Endothelial cell of umbilical vein (primary cell): ENCODE data around the gene CCDC34. TPM values are rescaled to one million over a fixed set of nuclear protein-coding genes. Genes with fewer than 3 reads are reported as not detected.

Experiments used
- BruUV-seq: library from RNA; stranded (reverse); fragments of 400-500 nt; replicated peaks from 2 replicates; lab custom pipeline; 2021; lab: Mats Ljungman, UMichigan
- CTCF ChIA-PET: fragments of 300-600, 350-600 bp; sonication (Branson Sonifier 250); formaldehyde crosslinking; loops from one replicate; lab custom pipeline; 2021; ENCODE audit warnings: antibody characterized with exemption, inconsistent platforms; lab: Charles Lee
- POLR2A ChIA-PET: fragments of 300-600, 350-600 bp; sonication (Branson Sonifier 250); formaldehyde crosslinking; loops from one replicate; lab custom pipeline; 2021; ENCODE audit warnings: antibody characterized with exemption, inconsistent platforms; lab: Charles Lee
- DNase-seq: peaks from one replicate; pipeline ENCODE4 v3.0.0-alpha.2; 2011; ENCODE audit warnings: low read depth, low spot score
- FAIRE-seq: peaks from 2 replicates; lab custom pipeline; 2011; peaks lifted over from hg19 to GRCh38; lab: Jason Lieb, UNC
- H2AFZ ChIP-seq: 2 replicates; pipeline ENCODE4 v1.6.0; 2012; ENCODE audit warnings: low read depth, low read length, control low read depth, inconsistent platforms
- H3K27ac ChIP-seq: 2 replicates; pipeline ENCODE4 v1.5.1; 2011; ENCODE audit warnings: low read depth, mild to moderate bottlenecking, control low read depth, low read length, moderate library complexity; ENCODE audit not compliant: insufficient read depth
- H3K27me3 ChIP-seq, 2 experiments: 2 replicates each; pipeline versions ENCODE4 v1.6.0 to v1.6.1; 2011; ENCODE audit warnings: low read length in 2 of 2, mixed read lengths in 1 of 2; ENCODE audit not compliant: control insufficient read depth in 2 of 2, insufficient read depth in 2 of 2
- H3K36me3 ChIP-seq, 2 experiments: 2 replicates in 1 of 2; 3 replicates in 1 of 2; pipeline ENCODE4 v1.5.1; 2011; ENCODE audit warnings: low read length in 2 of 2, mild to moderate bottlenecking in 1 of 2, moderate library complexity in 1 of 2; ENCODE audit not compliant: control insufficient read depth in 2 of 2, insufficient read depth in 2 of 2; ENCODE audit errors: extremely low read depth in 1 of 2
- H3K4me1 ChIP-seq: 3 replicates; pipeline ENCODE4 v1.5.1; 2011; ENCODE audit warnings: mild to moderate bottlenecking, low read length; ENCODE audit not compliant: control insufficient read depth, insufficient read depth; ENCODE audit errors: extremely low read depth
- H3K4me2 ChIP-seq: 2 replicates; pipeline ENCODE4 v1.6.1; 2011; ENCODE audit warnings: low read length, control low read depth, mixed read lengths; ENCODE audit not compliant: insufficient read depth
- H3K4me3 ChIP-seq, 3 experiments: fragments of 200-600 bp in 1 of 3; sonication (generic), shearing (Covaris generic) in 1 of 3; replicated peaks in 1 of 3; 2 replicates each; pipeline ENCODE4 v1.5.1; 2011 to 2016; ENCODE audit warnings: control low read depth in 3 of 3, low read length in 3 of 3, mild to moderate bottlenecking in 2 of 3, inconsistent platforms in 1 of 3, low read depth in 1 of 3, moderate library complexity in 1 of 3; ENCODE audit not compliant: insufficient read depth in 1 of 3
- H3K79me2 ChIP-seq: 2 replicates; pipeline ENCODE4 v1.6.0; 2012; ENCODE audit warnings: low read length, inconsistent platforms; ENCODE audit not compliant: control insufficient read depth, insufficient read depth
- H3K9ac ChIP-seq: replicated peaks from 2 replicates; pipeline ENCODE3; 2011; ENCODE audit warnings: low read length, control low read depth; ENCODE audit not compliant: insufficient read depth; ENCODE audit errors: extremely low read depth
- H3K9me1 ChIP-seq: replicated peaks from 3 replicates; pipeline ENCODE4 v1.6.0; 2011; ENCODE audit warnings: mild to moderate bottlenecking, low read length; ENCODE audit not compliant: control insufficient read depth, insufficient read depth; ENCODE audit errors: extremely low read depth
- H3K9me3 ChIP-seq: replicated peaks from 2 replicates; pipeline ENCODE4 v1.5.1; 2012; ENCODE audit warnings: low read length, inconsistent platforms; ENCODE audit not compliant: control insufficient read depth, insufficient read depth
- H4K20me1 ChIP-seq: replicated peaks from 2 replicates; pipeline ENCODE3; 2011; ENCODE audit warnings: mild to moderate bottlenecking, low read length; ENCODE audit not compliant: control insufficient read depth, insufficient read depth; ENCODE audit errors: extremely low read depth
- EZH2 ChIP-seq: IDR thresholded peaks from 2 replicates; pipeline ENCODE4 v1.6.1; 2012; ENCODE audit warnings: borderline replicate concordance, low read depth, mild to moderate bottlenecking, moderate library complexity, low read length, inconsistent platforms; ENCODE audit not compliant: severe bottlenecking
- FOS ChIP-seq: IDR thresholded peaks from 2 replicates; pipeline ENCODE4 v1.6.1; 2011; ENCODE audit warnings: mild to moderate bottlenecking, low read length, moderate library complexity, borderline replicate concordance; ENCODE audit not compliant: insufficient read depth
- MYC ChIP-seq: IDR thresholded peaks from one replicate; pipeline ENCODE4 v1.6.1; 2011; ENCODE audit warnings: mild to moderate bottlenecking, low read depth, low read length
- POLR2A ChIP-seq: IDR thresholded peaks from 2 replicates; pipeline ENCODE4 v1.6.1; 2012; ENCODE audit warnings: low read depth, mild to moderate bottlenecking, control low read depth, low read length
- POLR2AphosphoS5 ChIP-seq: IDR thresholded peaks from 2 replicates; pipeline ENCODE4 v1.6.1; 2012; ENCODE audit warnings: low read depth, mild to moderate bottlenecking, control low read depth, low read length, moderate library complexity; ENCODE audit not compliant: insufficient read depth
- dilution Hi-C: fragments of 300-500 bp; cut with MboI; formaldehyde crosslinking; loops from one replicate; pipeline ENCODE4 v1.15.0; 2019; ENCODE audit warnings: low sequenced_read_pairs; ENCODE audit not compliant: extremely low pct_ligation_motif_present
- intact Hi-C: fragments of 100-400 bp; cut with micrococcal nuclease; formaldehyde crosslinking; loops from one replicate; pipeline ENCODE4 v1.10.0; 2022
- polyA plus RNA-seq, 4 experiments: library from polyadenylated mRNA; depleted of rRNA in 3 of 4; stranded (reverse) in 3 of 4; unstranded in 1 of 4; fragments of >200 nt; gene quantifications; 2 replicates each; pipeline versions ENCODE4 v1.2.1 to v1.2.3, GENCODE V29; 2011 to 2012; ENCODE audit warnings: missing spikeins in 1 of 4
- total RNA-seq: library from RNA; stranded (reverse); gene quantifications from 2 replicates; pipeline ENCODE4 v1.2.3, GENCODE V29; 2021
- TF ChIP-seq, protein P1 (sequence below), 2 donors: IDR thresholded peaks; 1 replicate in 1 of 2; 2 replicates in 1 of 2; pipeline ENCODE4 v1.5.1; 2011; ENCODE audit warnings: low read length in 2 of 2, mild to moderate bottlenecking in 2 of 2, moderate library complexity in 2 of 2, control low read depth in 1 of 2, inconsistent platforms in 1 of 2, low read depth in 1 of 2; ENCODE audit not compliant: insufficient read depth in 1 of 2; ENCODE audit errors: extremely low read depth in 1 of 2
- TF ChIP-seq, protein P2 (sequence below): IDR thresholded peaks from 2 replicates; pipeline ENCODE4 v1.6.1; 2011; ENCODE audit not compliant: insufficient read depth, insufficient read length

The CCDC34 gene
- total and polyA plus RNA-seq, 2 donors (not counting 3 experiments of a cell fraction or from before 2014, with no cell fraction given): 2.3 to 11.4 TPM

DNA sequence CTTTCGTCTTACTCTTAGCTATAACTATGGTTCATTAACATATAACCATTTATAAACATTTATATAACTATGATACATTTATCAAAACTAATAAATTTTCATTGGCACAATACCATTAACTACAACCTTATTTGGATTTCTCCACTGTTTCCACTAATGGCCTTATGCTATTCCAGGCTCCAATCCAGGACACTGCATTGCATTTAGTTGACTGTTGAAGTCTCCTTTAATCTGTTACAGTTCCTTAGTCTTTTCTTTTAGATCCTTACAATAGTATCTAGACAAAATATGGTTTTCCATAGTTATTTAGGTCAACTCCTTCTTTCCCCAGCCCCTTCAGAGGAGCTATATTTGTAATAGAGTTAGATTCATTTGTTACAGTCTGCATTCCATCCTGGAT lies 47.2 kb downstream of the CCDC34 start:
- dilution Hi-C loops (no loop called here), intact Hi-C loops (no loop called here)
- no peak overlapping the region for H3K4me3 ChIP-seq
- peaks cover 0 to 2% of the 10 kb centered on the region in 2 experiments for H3K27me3 ChIP-seq
- TF ChIP-seq, protein P1, sequence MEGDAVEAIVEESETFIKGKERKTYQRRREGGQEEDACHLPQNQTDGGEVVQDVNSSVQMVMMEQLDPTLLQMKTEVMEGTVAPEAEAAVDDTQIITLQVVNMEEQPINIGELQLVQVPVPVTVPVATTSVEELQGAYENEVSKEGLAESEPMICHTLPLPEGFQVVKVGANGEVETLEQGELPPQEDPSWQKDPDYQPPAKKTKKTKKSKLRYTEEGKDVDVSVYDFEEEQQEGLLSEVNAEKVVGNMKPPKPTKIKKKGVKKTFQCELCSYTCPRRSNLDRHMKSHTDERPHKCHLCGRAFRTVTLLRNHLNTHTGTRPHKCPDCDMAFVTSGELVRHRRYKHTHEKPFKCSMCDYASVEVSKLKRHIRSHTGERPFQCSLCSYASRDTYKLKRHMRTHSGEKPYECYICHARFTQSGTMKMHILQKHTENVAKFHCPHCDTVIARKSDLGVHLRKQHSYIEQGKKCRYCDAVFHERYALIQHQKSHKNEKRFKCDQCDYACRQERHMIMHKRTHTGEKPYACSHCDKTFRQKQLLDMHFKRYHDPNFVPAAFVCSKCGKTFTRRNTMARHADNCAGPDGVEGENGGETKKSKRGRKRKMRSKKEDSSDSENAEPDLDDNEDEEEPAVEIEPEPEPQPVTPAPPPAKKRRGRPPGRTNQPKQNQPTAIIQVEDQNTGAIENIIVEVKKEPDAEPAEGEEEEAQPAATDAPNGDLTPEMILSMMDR (IDR thresholded peaks at IDR 0.05; ENCODE audit: extremely low read depth in 1 of 2, insufficient read depth in 1 of 2, low read depth in 1 of 2, low read length in 2 of 2): no peak
- TF ChIP-seq POLR2A: no peak
- no peak for TF ChIP-seq FOS
- TF ChIP-seq, protein P2, sequence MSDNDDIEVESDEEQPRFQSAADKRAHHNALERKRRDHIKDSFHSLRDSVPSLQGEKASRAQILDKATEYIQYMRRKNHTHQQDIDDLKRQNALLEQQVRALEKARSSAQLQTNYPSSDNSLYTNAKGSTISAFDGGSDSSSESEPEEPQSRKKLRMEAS: no peak
- no peak for TF ChIP-seq POLR2AphosphoS5
- TF ChIP-seq EZH2: no peak
- no peak for TF ChIP-seq MYC
- no peak overlapping the region for H2AFZ ChIP-seq
- POLR2A ChIA-PET: no interaction called here
- H3K9ac ChIP-seq: no peak overlapping the region
- no peaks in the 10 kb centered on the region for H3K9me3 ChIP-seq
- no TSS peak for BruUV-seq
- no peaks in the 10 kb centered on the region for H3K79me2 ChIP-seq
- H3K36me3 ChIP-seq: no peaks in the 10 kb centered on the region
- no peaks in the 10 kb centered on the region for H4K20me1 ChIP-seq
- no peak for FAIRE-seq
- H3K4me2 ChIP-seq: no peak overlapping the region
- H3K9me1 ChIP-seq: no peaks in the 10 kb centered on the region
- H3K27ac ChIP-seq: no peak overlapping the region
- no peaks in the 10 kb centered on the region for H3K4me1 ChIP-seq
- no peak for DNase-seq
- CTCF ChIA-PET: interaction anchor here (1.0 to 4.4 kb wide), 3 partner anchors 20 to 170 kb away, joined by 3 to 36 read pairs (median 8); no protein-coding TSS in a partner anchor
